Kidney capillary endothelial cell (primary cell): ENCODE results near the gene QRSL1.
"Not testable (repeated sequence)": the region's sequence is repeated elsewhere in the genome, so short reads cannot be mapped to it uniquely, and the experiment has no call there.

Source experiments
- DNase-seq: peaks from one replicate; pipeline ENCODE4 v3.0.0-alpha.2; 2018; ENCODE audit warnings: low spot score

The QRSL1 gene

GRCh38 chr6:106626485-106626884 is 2.9 kb upstream of the QRSL1 start:
- no peak for DNase-seq

GRCh38 chr6:106627760-106628159 is 1.6 kb upstream of the QRSL1 start:
- not testable (repeated sequence) for DNase-seq

DNA sequence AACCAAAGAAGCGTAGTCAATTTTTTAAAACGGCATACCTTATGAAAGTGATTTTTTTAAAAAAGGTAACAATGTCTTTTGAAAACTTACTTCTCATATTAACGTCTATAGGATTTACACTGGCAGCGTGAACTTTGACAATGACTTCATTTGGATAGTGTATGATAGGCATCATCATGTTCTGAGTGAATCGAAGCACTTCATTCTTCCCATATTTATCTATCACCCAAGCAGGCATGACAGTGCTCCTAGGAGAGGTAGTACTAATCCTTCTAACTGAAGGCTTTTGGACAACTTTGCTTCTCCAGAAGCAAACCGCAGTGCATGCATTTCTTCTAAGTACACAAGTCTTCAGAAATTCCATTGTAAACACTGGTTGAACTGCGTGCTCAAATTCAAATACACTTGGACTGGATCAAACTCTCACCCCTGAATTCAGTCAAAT is 698 bp upstream of the QRSL1 start:
- DNase-seq, result no peak

DNA sequence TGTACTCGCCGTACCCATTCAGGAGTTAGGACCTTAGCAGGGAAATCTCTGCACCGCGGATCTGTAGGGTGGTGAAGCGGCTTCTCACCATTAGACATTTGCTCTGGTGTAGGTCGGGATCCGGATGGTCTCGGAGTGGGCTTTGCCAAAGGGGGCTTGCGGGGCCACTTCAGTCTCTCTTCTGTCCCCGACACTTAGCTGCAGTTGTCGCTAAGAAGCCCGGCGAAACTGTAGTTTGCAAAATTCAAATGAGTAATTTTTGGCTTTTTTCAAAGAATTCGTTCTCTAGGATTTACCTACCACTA is 433 bp downstream of the QRSL1 start:
- no peak for DNase-seq

GRCh38 chr6:106630366-106630765 is 988 bp downstream of the QRSL1 start:
- DNase-seq, result no peak

DNA sequence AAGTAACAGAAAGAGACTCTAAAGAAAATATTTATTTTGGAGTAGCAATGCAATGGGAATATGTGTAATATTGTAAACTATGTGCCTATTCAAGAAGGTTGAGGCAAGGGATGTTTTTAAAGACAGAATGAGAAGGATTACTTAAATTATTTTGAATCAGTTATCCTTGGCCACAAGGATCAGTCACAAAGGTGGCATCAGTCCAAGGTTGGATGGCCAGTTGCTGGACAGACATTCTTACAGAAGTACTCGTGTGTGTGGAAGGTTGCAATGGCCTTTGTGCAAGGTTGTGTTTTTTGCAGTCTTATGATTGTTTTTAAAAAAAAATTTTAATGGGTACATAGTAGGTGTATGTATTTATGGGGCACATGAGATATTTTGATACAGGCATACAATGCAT is 2.0 kb downstream of the QRSL1 start:
- DNase-seq, result no peak

- no peak for DNase-seq
These were observed 5.2 kb downstream of the QRSL1 start for GRCh38 chr6:106634565-106634964.

- DNase-seq, result no peak
These were observed 7.8 kb downstream of the QRSL1 start for GRCh38 chr6:106637051-106637716.

GRCh38 chr6:106637717-106638341 is 8.5 kb downstream of the QRSL1 start:
- DNase-seq, result no peak

- no peak for DNase-seq
These were observed 10.4 kb downstream of the QRSL1 start for GRCh38 chr6:106639812-106640211.

- DNase-seq, result no peak
These were observed 13.1 kb downstream of the QRSL1 start for GRCh38 chr6:106642476-106642875.

DNA sequence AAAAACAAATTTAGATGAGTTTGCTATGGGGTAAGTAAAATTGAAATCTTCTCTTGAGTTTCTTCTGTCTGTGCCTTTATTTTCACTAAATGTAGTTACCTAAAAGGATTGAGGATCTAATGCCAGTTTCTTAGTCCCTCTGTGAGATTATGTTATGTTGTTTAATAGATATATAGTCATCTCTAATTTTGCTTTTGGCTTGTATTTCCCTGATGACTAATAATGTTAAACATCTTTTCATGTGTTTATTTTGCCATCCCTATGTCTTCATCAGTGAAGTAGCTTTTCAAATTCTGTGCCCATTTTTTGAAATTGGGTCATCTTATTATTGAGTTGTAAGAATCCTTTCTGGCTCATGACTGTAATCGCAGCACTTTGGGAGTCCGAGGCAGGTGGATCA is 13.7 kb downstream of the QRSL1 start:
- DNase-seq, result no peak

DNA sequence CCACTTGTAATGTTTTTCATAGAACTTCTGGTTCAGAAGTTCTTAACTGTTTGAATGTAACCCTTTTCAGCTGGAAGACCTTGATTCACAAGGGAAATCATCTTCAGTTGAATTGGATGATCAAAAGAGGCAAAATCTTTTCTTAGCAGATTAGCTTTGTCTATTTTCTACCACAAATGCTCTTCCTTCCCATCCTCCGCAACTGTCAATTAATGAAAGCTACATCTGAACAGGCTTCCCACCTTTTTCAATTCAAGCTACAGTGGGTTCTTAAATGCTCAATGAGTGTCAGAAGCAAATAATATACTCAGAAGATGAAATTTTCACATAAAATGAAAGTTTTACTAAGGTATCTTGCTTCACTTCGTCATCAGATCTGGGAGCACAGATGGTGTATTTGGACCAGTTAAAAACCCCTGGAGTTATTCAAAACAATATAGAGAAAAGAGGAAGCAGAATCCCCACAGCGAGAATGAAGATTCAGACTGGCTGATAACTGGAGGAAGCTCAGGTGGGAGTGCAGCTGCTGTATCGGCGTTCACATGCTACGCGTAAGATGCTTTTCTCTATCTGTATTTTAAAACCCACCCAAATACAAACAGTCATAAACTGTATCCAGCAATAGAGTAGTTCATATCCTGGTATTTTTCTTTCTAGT is 19.4 kb downstream of the QRSL1 start:
- no peak for DNase-seq

DNA sequence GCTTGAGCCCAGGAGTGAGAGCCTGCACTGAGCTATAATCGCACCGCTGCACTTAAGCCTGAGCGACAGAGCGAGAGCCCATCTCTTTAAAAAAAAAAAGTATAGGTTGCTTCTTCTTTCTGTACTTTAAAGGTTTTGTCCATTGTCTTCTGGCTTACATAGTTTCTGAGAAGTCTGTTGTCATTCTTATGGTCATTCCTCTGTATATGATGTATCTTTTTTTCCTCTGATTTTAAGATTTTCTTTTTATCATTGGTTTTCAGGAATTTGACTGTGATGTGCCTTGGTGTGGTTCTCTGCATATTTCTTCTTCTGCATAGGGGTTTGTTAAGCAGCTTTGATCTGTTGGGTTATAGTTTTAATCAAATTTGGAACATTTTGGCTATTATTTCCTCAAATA is 29.1 kb downstream of the QRSL1 start:
- DNase-seq, result no peak

DNA sequence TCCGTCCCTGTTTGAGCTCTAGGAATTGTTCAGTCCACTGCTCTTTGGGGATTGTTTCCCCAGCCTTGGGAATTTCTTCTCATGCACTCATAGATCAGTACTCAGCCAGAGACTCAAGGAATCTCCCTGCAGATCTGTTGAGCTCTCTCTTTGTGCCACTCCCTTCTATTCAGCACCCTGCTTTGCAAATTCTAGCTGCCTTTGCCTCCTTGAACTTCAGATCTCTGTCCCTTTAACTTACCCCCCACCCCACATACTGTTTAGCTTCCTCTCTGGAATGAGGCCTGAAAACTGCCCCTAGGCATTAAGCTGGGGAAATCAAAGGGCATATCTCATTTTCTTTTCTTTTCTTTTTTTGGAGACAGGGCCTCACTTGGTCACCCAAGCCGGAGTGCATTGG is 30.5 kb downstream of the QRSL1 start:
- DNase-seq, result no peak

GRCh38 chr6:106662458-106662857 is 33.1 kb downstream of the QRSL1 start:
- no peak for DNase-seq

- no peak for DNase-seq
These were observed 37.1 kb downstream of the QRSL1 start for GRCh38 chr6:106666282-106667021.

DNA sequence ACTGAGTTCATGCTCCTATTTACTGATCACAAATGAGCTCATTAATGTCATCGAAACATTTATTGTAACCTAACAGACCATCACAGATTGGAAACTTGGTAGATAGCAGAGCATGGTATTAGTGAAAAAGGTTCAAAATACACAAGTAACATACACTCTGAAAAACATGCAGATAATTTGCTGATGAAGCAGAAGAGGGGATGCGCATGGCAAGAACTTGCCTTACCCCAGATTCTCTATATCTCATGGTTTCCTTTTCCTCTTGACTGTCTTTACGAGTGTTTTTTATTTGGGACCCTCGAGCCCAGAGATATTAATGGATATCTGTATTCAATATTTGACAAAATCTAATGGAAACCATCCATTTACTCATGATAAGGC is 37.6 kb downstream of the QRSL1 start:
- no peak for DNase-seq

- DNase-seq, result no peak
These were observed 40.9 kb downstream of the QRSL1 start for GRCh38 chr6:106670236-106670635.

DNA sequence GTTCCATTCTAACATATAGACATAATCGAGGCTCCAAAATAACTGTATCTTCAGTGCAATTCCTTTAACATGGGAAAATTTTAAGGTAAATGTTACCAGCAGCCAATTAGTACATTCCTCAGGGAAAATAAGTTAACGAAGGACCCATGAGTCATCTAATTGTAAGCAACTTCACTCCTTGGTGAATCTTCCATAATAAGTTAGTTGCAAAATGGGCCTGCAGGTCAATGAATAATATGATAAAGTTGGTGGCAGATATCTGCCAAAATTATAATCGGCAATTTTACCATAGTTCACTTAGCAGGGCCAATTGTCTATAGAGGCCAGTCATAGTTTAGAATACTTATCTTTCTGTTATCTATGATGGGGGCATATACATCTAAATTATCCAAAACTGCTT is 42.3 kb downstream of the QRSL1 start:
- no peak for DNase-seq

GRCh38 chr6:106674541-106675229 is 45.3 kb downstream of the QRSL1 start:
- DNase-seq, result no peak

DNA sequence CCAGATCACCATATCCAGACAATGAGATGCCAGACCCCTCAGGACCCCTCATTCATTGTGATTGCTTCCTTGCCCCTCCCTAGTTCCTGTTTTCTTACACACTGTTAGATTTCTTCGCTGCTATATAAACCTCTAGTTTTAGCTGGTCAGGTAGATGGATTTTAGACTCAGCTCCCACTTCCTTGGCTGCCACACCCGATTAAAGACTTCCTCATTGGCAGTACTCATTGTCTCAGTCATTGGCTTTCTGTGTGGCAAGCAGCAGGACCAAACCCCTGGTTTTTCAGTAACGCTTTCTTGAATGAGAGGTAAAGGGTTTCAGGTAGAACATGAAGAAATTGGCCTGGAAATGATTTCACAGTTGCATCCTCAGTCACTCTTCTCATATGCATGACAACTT is 47.9 kb downstream of the QRSL1 start:
- no peak for DNase-seq
